Measurements from ENCODE around the gene ARHGEF16.

DNA sequence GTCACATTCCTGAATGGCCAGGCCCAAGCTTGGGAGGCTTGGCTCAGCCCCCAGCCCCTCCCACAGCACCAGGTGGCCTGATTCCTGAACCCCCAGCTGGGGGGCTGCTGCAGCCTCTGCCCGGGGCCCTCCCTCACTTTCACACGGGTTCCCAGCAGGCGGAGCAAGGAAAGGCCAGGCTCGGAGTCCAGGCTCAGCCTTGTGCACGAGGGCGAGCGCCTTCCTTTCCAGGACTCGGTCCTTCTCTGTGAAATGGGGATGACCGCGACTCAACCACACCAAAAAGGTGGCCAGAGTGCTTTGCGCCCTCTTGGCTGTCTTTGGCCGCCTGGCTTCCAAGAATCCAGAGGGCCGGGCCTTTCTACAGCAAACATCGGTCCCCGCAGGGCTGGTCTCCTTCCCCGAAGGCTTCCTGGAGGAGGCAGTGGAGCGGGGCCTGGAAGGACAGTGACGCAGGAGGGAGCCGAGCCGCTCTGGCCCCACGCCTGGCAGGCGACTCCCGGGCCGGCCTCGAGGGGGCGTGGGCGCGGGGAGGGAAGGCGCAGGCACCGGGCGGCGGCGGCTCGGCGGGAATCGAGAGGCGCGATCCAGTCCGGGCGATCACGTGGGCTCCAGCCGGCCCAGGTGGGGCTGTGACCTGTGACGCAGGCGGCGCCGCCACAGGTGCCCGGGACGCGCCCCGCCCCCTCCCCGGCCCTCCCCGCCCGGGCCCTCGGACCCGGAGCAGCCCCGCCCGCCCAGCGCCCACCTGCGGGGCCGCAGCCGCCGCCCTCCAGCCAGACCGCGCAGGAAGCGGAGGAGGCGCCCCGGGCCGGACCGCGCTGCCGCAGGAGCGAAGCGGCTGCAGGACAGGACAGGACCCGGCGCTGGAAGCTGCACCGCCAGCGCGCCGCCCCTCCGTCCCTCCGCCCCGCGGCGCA is at the start of gene ARHGEF16:
- TF ChIP-seq, protein P1, sequence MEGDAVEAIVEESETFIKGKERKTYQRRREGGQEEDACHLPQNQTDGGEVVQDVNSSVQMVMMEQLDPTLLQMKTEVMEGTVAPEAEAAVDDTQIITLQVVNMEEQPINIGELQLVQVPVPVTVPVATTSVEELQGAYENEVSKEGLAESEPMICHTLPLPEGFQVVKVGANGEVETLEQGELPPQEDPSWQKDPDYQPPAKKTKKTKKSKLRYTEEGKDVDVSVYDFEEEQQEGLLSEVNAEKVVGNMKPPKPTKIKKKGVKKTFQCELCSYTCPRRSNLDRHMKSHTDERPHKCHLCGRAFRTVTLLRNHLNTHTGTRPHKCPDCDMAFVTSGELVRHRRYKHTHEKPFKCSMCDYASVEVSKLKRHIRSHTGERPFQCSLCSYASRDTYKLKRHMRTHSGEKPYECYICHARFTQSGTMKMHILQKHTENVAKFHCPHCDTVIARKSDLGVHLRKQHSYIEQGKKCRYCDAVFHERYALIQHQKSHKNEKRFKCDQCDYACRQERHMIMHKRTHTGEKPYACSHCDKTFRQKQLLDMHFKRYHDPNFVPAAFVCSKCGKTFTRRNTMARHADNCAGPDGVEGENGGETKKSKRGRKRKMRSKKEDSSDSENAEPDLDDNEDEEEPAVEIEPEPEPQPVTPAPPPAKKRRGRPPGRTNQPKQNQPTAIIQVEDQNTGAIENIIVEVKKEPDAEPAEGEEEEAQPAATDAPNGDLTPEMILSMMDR (IDR thresholded peaks at IDR 0.05) = no peak; the same call in 1 of the 2 replicates
- TF ChIP-seq POLR2AphosphoS5 (IDR thresholded peaks at IDR 0.05; ENCODE audit: low read depth, low read length) (no peak), SIN3A (IDR thresholded peaks at IDR 0.05; ENCODE audit: borderline replicate concordance, insufficient read depth, low read depth, low read length) (no peak)
- TF ChIP-seq, protein P2, sequence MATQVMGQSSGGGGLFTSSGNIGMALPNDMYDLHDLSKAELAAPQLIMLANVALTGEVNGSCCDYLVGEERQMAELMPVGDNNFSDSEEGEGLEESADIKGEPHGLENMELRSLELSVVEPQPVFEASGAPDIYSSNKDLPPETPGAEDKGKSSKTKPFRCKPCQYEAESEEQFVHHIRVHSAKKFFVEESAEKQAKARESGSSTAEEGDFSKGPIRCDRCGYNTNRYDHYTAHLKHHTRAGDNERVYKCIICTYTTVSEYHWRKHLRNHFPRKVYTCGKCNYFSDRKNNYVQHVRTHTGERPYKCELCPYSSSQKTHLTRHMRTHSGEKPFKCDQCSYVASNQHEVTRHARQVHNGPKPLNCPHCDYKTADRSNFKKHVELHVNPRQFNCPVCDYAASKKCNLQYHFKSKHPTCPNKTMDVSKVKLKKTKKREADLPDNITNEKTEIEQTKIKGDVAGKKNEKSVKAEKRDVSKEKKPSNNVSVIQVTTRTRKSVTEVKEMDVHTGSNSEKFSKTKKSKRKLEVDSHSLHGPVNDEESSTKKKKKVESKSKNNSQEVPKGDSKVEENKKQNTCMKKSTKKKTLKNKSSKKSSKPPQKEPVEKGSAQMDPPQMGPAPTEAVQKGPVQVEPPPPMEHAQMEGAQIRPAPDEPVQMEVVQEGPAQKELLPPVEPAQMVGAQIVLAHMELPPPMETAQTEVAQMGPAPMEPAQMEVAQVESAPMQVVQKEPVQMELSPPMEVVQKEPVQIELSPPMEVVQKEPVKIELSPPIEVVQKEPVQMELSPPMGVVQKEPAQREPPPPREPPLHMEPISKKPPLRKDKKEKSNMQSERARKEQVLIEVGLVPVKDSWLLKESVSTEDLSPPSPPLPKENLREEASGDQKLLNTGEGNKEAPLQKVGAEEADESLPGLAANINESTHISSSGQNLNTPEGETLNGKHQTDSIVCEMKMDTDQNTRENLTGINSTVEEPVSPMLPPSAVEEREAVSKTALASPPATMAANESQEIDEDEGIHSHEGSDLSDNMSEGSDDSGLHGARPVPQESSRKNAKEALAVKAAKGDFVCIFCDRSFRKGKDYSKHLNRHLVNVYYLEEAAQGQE (IDR thresholded peaks at IDR 0.05; ENCODE audit: insufficient read depth in 1 of 2, low read depth in 2 of 2, low read length in 1 of 2) = no peak
